Stimulated activated CD4-positive, alpha-beta T cell treated with anti-CD3 and anti-CD28 coated beads, TNF-alpha, amount 100 ng/mL, for 1 hour (primary cell): ENCODE data around the gene LRRC56.

Experiments
- DNase-seq, 3 donors: peaks; one replicate each; pipeline ENCODE4 v3.0.0-alpha.2; 2020; ENCODE audit warnings: low read depth in 3 of 3, low spot score in 1 of 3

Gene LRRC56

DNA sequence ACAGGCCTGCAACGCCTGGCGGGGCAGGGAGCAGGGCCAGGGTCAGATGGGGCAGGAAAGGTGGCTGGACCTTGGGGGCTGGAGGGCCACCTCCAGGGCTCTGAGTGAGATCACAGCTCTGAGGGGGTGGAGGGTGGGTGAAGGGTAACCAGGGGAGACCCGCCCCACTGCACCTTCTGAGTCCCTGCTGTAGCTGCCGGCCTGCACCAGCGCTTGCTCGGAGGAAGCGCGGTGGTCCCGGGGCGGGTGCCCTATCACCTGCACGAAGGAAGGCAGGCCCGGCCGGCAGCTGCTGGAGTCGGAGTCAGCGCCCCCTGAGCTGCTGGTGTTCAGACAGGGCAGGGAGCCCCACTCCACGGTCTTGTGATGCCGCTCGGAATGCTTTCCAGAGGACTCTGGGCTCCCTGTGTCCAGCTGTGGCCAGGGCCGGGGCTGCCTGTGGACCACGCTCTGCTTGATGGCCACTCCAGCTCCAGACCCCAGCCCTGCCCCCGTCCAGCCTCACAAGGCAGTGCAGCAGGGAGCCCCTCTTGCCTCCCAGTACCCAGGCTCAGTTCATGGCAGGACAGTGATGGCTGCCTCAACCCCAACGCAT lies 19.4 kb downstream of the LRRC56 start:
- no peak for DNase-seq

DNA sequence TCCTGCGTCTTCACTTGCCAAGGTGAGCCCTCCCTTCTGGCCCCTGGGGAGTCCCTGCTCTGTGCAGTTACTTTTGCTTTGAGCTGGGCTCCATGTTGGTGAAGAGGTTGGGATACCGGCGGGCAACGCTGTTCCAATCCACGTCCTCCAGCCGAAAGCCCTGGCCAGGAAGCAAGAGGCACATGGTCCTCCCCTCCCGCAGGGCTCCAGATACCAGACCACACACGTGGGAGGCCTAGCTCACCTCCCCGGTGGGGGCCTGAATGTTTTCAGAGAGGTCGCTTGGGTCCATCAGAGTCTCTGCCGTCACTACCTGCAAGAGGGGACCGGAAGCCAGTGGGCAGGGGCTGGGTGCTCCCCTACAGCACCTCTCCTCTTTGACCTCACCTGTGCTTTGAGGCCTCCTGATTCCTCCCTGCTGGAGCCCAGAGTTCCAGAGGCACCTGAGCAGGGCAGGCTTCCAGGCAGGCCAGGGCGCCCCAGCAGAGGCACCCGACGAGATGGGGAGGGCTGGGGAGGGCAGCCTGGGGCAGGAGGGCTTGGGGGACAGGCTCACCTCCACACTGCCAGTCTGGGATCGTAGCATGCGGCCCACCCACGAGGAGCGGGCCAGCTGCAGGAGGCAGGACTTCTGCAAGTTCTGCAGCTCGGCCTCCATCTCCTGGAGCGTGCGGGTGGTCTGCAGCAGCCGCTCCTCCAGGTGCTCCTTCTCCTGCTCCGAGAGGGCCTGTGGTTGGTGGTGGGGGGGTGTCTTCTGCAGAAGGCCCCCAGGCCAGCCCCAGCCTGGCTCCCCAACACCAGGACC lies 20.2 kb downstream of the LRRC56 start:
- no peak for DNase-seq

DNA sequence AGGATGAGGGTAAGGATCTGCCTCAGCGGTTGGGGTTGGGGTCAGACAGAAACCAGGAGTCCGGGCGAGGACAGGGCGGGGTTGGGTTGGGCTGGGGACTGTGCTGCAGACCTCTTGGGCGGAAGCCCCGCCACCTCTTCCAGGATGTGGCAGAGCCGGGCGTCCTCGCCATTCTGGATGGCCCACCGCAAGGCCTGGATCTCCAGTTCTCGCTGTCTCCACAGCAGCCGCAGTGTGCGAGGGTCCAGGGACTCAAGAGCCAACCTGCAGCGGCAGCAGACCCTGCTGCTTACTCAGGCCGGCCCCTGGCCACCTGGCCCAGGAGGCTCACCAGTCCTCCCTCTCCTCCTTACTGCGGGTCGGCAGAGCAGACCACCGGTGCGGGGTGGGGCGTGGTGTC lies 21.2 kb downstream of the LRRC56 start:
- DNase-seq, result no peak

DNA sequence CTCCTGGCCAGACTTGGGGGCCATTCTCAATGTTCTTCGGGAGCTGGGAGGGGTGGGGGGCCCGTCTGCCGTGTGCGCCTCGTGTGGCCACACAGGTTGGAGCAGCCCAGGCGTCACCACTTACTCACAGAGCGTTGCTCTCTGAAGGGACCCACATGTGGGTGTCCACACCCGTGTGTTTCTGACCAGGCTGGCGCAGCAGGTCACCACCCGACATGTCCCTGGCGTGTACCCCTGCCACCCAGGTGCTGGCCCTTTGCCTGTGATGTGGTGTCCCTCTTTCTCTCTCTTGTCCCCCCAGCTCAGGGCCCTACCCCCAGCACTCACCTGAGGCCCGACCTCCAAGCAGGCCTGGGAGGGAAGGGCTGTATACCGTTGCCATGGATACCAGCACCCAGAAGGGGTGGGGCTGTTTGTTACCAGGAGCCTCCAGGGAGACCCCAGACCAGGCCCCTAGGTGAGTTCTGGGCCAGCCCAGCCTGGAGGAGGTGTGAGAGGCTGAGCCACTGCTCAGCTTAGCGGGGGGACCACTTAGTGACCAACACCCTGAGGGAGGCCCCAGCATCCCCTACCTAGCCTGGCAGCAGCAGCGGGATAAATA lies 21.8 kb downstream of the LRRC56 start:
- no peak for DNase-seq

DNA sequence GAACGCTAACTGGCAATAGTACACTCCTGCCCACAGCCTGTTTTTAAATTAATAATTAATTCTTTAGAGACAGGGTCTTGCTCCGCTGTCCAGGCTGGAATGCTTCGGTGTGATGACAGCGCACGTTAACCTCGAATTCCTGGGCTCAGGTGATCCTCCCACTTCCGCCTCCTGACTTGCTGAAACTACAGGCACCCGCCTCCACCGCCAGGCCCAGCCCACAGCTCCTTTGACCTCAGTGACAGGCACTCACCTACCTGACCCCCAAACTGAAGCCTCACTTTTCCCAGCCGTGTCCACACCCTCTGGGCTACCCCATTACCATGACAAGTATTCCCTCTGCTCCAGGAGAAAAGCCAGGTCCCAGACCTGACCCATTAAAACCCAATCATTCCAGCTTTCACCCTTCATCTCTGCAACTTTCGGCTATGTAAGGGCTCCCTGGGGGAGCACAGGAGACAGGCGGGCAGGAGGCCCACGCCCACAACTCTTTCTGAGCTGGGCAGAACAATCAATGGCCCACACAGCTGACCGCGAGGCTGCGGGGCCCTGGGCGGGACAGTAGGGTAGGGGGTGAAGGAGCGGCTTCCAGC lies 22.5 kb downstream of the LRRC56 start:
- DNase-seq, result no peak

DNA sequence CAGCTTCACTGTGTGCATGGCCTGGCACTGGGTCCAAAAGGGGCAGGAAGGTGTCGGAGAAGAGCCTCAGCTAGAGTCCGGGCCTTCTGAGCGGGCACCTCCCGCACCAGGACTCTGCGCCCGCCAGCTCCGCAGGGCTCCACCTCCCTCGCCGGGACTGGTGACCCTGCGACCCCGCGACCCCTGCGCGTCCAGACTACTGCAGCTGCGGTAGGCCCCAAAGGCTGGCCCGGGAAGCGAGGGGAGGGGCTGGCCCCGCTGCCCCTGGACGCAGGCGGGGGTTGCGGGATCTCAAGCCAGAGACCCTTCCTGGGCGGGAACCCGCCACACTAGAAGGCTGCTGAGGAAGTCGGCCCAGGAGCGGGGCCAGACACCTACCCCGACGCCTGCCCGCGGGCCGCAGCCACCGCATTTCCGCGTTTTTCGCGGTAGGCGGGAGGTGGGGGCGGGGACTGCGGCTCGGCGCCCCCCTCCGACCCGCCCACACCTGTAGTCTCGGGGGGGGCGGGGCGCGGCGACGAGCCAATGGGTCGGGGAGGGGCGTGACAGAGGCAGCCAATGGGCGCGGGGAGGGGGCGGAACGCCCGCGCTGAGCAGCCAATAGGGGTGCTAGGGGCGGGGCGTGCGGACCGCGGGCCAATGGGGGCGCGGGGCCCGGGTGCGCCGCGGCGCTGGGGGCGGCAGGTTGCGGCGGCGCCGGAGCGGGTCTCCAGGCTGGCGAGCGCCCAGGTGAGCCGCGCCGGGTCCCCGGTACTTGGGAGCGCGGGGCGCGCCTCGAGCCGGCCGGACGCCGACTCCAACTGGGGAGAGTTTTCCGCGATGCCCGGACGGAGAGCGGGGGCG lies 23.2 kb downstream of the LRRC56 start, which contains the start of the genes LMNTD2 and RASSF7:
Gene LMNTD2, minus strand, starts transcription at position 434 of the 843 bp plus-strand sequence. Its CDS starts 22 bp downstream, at position 412.
Gene RASSF7, plus strand, starts transcription at position 666 of the 843 bp plus-strand sequence. CDS start 799 bp downstream, outside the sequence.
- DNase-seq, result peak; percentile 94 to 98 (median 96)

DNA sequence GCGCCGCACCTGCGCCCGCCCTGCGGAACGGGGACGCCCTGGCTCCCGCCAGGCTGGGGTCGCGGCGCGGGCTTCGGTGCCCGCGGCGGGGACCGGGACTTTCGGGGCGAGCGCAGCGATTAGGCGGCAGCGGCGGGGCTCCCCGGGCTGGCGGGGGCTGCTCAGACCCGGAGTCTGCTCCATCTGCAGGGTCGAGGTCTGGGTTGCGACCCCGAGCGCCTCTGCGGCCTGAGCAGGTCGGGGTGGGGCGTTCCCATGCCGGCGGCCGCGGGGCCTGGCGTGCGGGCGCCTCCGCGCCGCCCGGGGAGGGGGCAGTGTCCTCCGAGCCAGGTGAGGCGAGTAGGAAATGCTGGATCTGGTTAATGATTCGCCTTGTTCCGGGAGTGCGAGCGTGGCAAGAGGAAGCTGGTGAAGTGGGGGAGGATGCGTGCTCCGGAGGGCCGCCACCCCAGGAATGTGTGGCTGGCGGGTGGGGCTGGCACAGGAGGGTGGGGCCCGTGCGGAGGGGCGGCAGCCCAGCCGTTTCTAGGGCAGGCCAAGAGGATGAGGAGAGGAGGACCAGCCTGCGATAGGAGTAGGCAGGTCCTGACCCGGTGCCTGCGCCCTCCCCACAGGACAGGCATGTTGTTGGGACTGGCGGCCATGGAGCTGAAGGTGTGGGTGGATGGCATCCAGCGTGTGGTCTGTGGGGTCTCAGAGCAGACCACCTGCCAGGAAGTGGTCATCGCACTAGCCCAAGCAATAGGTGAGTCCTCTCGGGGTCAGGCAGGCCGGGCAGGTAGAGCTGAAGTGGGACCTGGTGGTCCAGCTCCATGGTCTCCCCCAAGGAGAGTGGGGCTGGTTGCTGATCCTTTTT lies 24.0 kb downstream of the LRRC56 start:
- DNase-seq, result no peak

DNA sequence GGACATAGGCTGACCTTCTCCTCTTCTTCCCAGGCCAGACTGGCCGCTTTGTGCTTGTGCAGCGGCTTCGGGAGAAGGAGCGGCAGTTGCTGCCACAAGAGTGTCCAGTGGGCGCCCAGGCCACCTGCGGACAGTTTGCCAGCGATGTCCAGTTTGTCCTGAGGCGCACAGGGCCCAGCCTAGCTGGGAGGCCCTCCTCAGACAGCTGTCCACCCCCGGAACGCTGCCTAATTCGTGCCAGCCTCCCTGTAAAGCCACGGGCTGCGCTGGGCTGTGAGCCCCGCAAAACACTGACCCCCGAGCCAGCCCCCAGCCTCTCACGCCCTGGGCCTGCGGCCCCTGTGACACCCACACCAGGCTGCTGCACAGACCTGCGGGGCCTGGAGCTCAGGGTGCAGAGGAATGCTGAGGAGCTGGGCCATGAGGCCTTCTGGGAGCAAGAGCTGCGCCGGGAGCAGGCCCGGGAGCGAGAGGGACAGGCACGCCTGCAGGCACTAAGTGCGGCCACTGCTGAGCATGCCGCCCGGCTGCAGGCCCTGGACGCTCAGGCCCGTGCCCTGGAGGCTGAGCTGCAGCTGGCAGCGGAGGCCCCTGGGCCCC lies 24.8 kb downstream of the LRRC56 start:
- DNase-seq, result no peak

DNA sequence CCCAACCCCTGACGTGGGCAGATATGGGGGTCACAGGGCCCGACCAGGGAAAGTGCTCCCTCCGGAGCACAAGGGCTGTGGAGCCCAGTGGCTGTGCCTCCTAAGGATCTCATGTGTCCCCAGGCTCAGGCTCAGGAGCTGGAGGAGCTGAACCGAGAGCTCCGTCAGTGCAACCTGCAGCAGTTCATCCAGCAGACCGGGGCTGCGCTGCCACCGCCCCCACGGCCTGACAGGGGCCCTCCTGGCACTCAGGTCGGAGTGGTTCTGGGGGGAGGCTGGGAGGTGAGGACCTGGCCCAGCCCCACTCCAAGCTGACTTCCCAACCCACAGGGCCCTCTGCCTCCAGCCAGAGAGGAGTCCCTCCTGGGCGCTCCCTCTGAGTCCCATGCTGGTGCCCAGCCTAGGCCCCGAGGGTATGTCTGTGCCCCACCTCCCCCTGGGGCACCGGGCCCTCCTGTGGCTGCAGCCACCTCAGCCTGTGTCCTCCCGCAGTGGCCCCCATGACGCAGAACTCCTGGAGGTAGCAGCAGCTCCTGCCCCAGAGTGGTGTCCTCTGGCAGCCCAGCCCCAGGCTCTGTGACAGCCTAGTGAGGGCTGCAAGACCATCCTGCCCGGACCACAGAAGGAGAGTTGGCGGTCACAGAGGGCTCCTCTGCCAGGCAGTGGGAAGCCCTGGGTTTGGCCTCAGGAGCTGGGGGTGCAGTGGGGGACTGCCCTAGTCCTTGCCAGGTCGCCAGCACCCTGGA lies 25.9 kb downstream of the LRRC56 start:
- no peak for DNase-seq

DNA sequence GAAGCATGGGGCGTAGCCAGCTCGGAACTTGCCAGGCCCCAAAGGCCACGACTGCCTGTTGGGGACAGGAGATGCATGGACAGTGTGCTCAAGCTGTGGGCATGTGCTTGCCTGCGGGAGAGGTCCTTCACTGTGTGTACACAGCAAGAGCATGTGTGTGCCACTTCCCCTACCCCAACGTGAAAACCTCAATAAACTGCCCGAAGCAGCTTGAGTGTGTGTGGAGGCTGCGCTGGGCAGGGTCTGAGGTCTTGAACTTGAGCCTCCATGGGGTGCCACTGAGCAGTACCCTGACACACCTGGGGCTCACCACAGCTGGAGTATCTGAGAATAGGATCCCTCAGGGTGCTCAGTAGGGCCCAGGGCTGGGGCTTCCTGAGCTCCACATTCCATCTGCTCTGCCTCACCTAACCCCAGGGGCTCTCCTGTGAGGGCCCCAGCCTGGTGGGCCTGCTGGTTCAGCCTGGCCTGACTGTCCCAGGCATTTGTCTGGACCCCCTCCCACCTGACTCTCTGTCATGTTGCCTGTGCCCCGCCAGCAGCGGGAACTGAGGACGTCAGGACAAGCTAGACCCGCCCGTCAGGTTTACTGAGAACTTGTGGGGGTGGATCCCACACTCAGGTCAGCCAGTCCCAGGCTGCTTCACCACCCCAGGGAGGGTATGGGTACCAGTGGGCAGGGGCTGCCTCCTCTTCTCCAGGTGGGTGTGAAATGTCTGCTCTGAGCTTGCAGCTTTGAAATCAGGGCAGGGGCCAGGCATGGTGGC lies 26.7 kb downstream of the LRRC56 start:
- no peak for DNase-seq

DNA sequence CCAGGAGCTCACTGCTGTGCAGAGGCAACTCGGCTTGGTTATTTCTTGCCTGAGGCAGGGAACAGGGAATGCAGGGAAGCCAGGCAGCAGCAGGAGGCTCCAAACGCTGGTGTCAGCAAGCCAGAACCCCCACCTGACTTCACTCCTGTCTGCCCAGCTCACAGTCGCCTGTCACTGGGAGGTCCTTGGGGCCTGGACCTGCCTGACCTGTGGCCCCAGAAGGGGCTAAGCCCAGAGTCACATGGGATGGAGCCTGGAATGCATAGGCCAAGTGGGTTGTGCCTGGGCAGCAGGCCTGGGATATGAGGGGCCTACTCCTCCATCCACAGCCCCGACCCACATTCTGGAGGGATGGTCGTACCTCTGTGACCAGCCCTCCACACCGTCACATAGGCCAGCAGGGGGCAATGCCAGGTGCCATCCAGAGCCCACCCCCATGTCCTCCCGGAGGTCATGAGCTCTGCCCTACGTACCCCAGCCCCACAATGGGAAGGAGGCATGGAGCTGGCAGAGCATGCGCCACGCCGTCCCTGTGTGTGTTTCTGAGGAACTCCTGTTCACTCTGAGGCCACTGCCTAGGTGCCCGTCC lies 28.7 kb downstream of the LRRC56 start:
- no peak for DNase-seq

DNA sequence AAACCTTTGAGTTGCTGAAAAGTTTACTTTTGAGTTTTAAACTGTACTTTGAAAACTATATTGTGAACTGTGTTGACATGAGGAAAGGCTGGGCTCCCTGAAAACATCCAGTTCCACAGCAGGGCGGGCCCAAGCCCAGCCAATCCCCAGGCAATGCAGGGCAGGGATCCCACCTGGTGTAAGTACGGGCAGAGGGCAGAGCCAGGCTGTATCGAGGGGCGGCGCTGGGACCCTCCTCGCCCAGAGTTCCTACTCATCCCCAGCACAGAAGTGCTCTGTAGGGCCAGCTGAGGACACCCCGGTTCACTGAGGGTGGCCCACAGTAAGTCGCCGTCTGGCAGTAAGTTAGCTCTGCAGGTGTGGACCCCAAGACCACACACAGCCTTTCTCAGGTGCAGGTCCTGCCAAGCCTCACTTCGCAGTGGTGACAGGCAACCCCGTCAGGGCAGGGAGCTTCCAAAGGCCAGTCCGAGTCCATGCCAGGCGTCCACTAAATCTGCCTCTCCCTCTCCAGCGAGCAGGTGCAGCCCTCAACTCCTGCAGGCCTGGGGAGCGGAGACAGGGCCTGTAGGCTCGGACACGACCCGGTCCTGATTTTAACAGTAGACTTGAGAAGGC lies 29.8 kb downstream of the LRRC56 start:
- DNase-seq, result no peak

DNA sequence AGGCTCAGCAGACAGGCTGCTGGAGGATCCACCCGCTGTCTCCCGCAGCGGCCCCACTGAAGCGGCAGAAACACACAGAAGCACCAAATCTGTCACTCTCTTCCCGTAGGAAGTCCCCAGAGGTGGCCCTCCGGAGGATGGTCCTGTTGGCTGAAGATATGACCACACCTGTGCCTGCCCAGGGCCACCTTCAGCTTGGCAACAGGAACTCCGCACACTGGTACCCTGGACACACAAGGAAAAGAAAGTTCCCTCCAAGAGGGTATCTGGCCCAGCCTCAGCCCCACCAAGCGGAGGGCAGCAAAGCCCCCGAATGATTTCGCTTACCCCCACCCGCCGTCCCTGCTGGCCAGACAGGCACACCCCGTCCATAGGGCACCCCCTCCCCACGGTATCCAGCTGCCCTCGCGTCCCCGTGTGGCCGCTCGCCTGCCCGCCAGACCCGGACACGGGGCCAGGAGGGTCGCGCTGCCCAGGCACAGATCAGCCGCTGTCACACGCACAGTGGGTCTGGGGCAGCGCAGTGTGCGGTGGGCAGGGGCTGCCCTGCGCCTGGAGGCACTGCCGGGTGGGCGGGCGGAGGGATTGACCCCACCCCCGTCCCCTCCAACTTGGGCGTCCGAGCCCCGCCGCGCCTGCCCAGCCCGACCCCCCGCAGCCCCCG lies 30.4 kb downstream of the LRRC56 start:
- no peak for DNase-seq

DNA sequence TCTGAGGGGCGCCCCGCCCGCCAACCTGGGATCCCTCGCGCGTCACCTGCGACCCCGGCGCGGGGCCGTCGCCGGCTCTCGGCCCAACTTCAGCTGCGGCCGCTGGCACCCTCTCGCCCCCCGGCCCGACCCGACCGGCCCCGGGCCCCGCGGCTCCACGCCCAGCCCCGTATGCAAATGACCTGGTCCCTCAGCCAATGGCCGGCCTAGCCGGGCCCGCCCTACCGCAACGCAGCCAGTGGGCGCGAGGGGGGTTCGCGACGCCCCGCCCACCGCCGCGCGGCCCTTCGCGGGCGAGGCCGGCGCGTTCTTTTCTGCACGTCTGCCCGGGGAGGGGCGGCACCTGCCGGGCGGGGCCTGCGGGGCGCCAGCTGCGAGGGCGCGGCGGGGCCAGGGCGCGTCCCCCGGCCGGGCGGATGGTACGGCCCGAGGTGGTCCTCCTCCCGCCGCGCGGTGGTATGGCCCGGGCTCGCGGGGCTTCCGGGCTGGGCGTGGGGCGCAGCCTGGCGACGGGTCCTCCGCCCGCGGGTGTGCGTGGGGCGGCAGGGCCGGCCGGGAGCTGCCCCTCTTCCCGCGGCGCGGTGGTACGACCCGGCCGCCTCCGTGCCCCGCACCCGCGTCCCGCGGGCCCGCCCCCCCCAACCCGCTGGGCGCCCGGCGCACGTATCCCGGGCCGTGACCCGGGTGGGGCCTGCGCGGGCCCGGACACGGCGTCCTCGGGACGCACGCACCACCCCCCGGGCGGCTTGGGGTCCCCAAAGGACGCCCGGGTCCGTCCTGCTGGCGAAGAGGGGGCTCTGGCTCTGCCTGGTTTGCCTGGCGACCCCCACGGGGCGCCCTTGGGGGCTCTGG lies 31.2 kb downstream of the LRRC56 start:
- peak; percentile 77 to 85 (median 83) for DNase-seq

DNA sequence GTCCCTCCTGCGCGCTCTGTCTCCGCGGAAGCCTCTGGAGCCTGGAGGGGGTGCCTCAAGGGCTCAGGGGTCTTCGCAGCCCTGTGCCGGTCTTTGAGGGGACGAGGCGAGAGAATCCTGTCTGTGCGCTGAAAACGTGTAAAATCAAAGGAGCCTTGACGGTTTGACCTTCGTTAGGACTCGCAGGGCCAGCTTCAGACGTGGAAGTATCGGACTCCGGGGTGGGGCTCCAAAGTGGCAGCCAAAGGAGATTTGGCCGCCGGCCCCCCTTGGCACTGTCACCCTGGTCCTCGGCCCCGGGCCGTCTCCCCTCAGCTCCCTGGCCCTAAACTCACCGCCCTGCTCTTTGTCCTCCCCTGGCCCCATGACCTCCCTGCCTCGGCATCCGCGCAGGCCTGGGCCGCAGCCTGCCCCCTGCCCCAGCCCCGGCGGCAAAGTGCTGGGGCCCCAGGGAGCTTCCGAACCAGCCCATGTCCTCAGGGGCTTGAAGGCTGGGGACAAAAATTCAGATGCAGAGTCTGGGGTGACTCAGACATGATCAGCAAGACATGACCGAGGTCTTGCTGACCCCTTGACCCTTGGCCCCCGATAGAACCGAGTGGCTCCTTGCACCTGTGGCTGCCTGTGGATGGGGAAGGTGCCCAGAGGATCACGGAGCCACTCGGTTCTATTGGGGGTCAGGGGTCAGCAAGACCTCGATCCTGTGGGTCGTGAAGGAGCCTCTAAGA lies 32.0 kb downstream of the LRRC56 start:
- no peak for DNase-seq
